Lower leg skin (tissue), 4 donors: Measurements from ENCODE around the gene TRIM17. TPM values are rescaled to one million over a fixed set of nuclear protein-coding genes. Genes with fewer than 3 reads are reported as not detected.
A peak's percentile ranks its signal among the peaks of the same experiment; 100 is the strongest.

Experiments
- DNase-seq, 2 donors: peaks; one replicate each; pipeline ENCODE4 v3.0.0-alpha.2; 2019; ENCODE audit warnings: low spot score in 2 of 2
- H3K4me3 ChIP-seq: fragments of 200-600 bp; sonication (generic); 2 replicates; pipeline ENCODE4 v1.5.1; 2017; ENCODE audit warnings: mild to moderate bottlenecking, low read depth; ENCODE audit not compliant: poor library complexity, severe bottlenecking
- POLR2A ChIP-seq, 2 donors: fragments of 450-650 bp; IDR thresholded peaks; one replicate each; pipeline ENCODE4 v1.6.1; 2016 to 2017; ENCODE audit warnings: antibody characterized with exemption in 2 of 2, mild to moderate bottlenecking in 1 of 2, moderate library complexity in 1 of 2
- WGBS, 2 donors: methylation state at CpG; one replicate each; pipeline ENCODE4 v1.1.5; 2018; 5-methylcytosine and 5-hydroxymethylcytosine counted together
- intact Hi-C: fragments of 100-400 bp; cut with DNase I; formaldehyde crosslinking; loops from one replicate; pipeline ENCODE4 v1.15.0; 2023; ENCODE audit warnings: low total_unique reads
- total RNA-seq, 4 donors: library from RNA; depleted of rRNA; stranded (reverse); fragments of >200 nt; gene quantifications; one replicate each; pipeline ENCODE4 v1.1.0, GENCODE V29; 2016
- TF ChIP-seq, protein P1 (sequence below), 3 donors: fragments of 450-650 bp; IDR thresholded peaks; one replicate each; pipeline ENCODE4 v1.5.1; 2016; ENCODE audit warnings: antibody characterized with exemption in 3 of 3, mild to moderate bottlenecking in 3 of 3, moderate library complexity in 2 of 3

TRIM17 gene
- total RNA-seq, 4 donors from 2014 or later: 0.97 to 4.2 (median 1.8) TPM

DNA sequence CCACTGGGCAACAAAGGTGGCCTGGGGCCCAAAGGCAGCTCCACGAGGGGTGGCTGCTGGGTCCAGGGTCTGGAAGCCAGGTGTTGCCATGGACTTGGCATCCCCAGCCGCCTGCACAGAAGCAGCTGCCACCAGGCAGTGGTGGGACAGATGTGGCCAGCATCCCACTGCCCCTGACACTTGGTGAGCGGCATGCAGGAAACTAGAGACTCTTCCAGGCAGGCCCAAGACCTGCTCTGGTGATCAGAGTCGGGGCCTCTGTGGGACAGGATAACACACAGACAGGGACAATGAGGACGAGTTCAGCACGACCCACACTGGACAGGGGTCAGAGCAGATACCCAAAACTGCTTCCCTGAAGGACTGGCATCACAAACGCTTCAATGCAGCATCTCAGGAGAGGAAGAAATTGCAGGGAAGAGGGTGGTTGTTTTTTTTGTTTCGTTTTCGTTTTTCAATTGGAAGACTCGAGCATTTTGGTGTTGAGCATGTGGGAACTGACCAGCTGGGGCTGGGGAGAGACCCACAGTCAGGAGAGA is 36.4 kb upstream of the TRIM17 start:
- TF ChIP-seq POLR2A (IDR thresholded peaks at IDR 0.05): no peak
- TF ChIP-seq, protein P1, sequence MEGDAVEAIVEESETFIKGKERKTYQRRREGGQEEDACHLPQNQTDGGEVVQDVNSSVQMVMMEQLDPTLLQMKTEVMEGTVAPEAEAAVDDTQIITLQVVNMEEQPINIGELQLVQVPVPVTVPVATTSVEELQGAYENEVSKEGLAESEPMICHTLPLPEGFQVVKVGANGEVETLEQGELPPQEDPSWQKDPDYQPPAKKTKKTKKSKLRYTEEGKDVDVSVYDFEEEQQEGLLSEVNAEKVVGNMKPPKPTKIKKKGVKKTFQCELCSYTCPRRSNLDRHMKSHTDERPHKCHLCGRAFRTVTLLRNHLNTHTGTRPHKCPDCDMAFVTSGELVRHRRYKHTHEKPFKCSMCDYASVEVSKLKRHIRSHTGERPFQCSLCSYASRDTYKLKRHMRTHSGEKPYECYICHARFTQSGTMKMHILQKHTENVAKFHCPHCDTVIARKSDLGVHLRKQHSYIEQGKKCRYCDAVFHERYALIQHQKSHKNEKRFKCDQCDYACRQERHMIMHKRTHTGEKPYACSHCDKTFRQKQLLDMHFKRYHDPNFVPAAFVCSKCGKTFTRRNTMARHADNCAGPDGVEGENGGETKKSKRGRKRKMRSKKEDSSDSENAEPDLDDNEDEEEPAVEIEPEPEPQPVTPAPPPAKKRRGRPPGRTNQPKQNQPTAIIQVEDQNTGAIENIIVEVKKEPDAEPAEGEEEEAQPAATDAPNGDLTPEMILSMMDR (IDR thresholded peaks at IDR 0.05): no peak
- no peak for DNase-seq
- H3K4me3 ChIP-seq: no peak overlapping the region
- WGBS, 2 donors: 80 to 89% methylated on average over 9 to 10 of the region's 10 CpGs
- intact Hi-C loops: no loop called here

DNA sequence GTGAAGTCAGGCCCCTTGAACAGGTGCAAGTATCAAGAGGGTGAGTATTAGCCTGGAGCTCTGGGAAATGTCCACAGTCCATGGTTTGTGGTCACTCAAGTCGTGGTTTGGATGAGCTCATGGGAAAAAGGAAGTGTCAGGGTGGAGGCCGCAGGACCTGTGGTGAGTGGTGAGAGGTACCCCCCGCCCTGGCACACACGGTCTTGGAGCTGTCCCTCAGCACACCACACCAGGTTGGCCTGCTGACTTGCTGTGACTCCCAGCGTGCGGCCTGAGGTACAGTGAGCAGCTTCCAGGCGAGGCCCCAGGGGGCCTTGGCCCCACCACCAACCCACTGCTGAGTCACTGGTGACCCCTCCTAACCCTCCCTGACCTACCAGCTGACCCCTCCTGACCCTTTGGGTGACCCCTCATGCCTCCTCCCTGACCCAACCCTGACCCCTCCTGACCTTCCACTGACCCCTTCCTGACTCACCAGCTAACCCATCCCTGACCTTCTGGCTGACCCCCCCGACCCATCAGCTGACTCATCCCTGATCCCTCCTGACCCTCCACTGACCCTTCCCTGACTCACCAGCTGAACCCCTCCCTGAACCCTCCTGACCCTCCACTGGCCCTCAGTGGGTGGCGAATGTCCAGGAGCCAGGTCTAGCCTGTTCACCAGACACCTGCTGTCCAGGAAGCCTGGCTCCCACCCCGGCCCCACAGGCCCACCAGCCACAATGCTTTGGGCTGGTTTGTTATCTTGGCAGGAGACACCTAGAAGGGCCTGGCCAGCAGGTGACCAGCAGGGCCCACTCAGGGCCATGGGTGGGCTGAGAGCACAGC is 35.7 kb upstream of the TRIM17 start:
- intact Hi-C loops: no loop called here
- DNase-seq: no peak
- H3K4me3 ChIP-seq: no peak overlapping the region
- TF ChIP-seq POLR2A (IDR thresholded peaks at IDR 0.05): no peak
- TF ChIP-seq, protein P1 (IDR thresholded peaks at IDR 0.05): peak in 1 of 3 donors; percentile 99
- 84 to 87% methylated on average over 8 to 10 of the region's 10 CpGs for WGBS, 2 donors

DNA sequence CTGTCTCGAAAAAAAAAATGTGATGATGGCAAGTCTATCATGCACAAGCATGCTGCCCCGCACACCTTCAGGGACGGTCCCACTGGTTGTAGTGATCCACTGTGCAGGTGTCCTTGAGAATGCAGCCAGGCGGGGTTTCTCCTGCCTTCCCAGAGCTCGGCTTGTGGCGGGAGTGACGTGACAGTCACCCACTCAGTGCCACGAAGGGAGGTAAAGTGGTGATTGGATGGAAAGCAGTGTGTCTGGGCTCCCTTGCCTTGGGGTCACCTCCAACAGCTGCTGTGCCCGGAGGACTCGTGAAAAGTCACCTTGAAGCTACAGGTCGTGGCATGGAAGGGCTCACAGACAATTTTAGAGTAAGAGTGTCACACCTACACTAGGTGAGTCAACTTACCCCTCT is 33.5 kb upstream of the TRIM17 start:
- WGBS, 2 donors: 89 to 91% methylated on average over 11 of the region's 11 CpGs
- peak in 1 of 2 donors; percentile 48 for DNase-seq
- intact Hi-C loops: no loop called here

DNA sequence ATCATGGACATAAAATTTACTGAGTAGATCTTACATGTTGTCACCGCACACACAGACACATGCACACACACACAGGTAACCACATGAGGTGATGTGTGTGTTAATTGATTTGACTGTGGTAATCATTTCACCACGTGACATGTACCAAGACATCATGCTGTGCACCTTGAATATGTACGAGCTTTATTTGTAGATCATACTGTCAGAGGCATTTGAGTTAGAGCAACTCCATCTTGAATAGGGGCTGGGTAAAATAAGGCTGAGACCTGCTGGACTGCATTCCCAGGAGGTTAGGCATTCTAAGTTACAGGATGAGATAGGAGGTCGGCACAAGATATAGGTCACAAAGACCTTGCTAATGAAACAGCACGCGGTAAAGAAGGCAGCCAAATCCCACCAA is 31.7 kb upstream of the TRIM17 start:
- intact Hi-C loops: no loop called here
- 78 to 86% methylated on average over 6 of the region's 6 CpGs for WGBS, 2 donors
- no peak for DNase-seq
- TF ChIP-seq, protein P1 (IDR thresholded peaks at IDR 0.05): no peak
- TF ChIP-seq POLR2A (IDR thresholded peaks at IDR 0.05): no peak
- no peak overlapping the region for H3K4me3 ChIP-seq

More for the DNA sequence above, 33.5 kb upstream of the TRIM17 start:
- no peak for TF ChIP-seq POLR2A (IDR thresholded peaks at IDR 0.05)
- TF ChIP-seq, protein P1 (IDR thresholded peaks at IDR 0.05): no peak
- no peak overlapping the region for H3K4me3 ChIP-seq

DNA sequence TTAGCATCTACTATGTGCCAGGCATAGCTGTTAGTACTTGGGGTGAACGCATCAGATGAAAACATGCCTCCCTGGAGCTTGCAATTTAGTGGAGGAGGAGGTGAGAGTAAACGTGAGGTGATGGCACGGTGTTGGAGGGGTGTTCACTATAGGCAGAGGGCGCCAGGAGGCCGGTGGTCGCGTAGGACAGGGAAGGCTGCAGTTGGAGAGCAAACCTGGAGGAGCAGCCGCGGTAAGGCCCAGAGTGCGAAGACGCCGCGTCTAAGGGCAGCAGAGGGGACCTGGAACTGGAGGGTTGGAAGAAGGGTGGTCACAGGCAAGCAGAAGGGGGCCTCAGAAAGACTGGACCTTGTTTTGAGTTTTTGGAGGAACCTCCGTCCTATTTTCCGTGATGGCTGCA is 30.2 kb upstream of the TRIM17 start:
- TF ChIP-seq, protein P1 (IDR thresholded peaks at IDR 0.05): no peak
- no peak for TF ChIP-seq POLR2A (IDR thresholded peaks at IDR 0.05)
- peak in 1 of 2 donors; percentile 72 for DNase-seq
- intact Hi-C loops: no loop called here
- no peak overlapping the region for H3K4me3 ChIP-seq
- 56 to 64% methylated on average over 15 of the region's 15 CpGs for WGBS, 2 donors
